ENCODE data around the gene LIPC. TPM values are rescaled to one million over a fixed set of nuclear protein-coding genes. Genes with fewer than 3 reads are reported as not detected.

LIPC gene
- total RNA-seq, 4 donors from 2014 or later, result 0.47 TPM; not detected in 3

DNA sequence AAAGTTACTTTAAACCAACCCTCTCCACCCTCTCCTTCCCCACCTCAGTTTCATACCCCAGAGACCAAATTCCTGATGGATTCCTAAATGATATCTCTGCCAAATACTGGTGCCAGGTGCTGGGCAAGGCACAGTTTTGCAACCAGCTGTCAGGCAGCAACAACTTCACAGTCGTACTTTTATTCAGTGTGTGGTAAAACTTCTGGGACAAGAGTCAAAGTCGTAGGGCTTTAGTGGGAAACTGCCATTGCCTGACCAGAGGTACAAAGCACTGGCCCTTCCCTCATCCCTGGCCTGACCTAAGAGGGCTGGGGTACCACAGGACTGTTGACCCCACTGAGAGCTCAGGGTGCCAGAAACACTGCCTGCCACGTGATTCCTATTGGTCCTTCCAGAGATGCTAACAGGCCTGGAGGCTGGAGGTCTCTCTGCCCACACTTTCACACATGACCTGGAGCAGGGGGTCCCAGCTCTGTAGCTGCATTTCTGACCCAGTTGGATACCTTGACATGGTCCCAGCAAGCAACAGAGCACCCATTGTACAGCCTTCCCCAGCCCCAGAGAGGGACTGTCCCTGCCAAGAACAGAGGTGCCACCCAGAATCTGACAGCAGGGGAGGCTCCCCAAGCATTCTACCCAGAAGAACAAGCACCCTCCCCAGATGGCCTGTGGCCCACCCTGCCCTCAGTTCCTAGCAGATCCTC, 59.9 kb downstream of the LIPC start:
- ATAC-seq, result peak in 1 of 2 donors; percentile 53
- peak overlapping the region in 2 of 4 donors; percentile 29 to 37 for H3K27ac ChIP-seq
- intact Hi-C loops (cut with DNase I; ENCODE audit: low total_unique reads), result loop anchor here (5.0 kb wide), 1 partner anchor 56 kb away; no protein-coding TSS in a partner anchor

DNA sequence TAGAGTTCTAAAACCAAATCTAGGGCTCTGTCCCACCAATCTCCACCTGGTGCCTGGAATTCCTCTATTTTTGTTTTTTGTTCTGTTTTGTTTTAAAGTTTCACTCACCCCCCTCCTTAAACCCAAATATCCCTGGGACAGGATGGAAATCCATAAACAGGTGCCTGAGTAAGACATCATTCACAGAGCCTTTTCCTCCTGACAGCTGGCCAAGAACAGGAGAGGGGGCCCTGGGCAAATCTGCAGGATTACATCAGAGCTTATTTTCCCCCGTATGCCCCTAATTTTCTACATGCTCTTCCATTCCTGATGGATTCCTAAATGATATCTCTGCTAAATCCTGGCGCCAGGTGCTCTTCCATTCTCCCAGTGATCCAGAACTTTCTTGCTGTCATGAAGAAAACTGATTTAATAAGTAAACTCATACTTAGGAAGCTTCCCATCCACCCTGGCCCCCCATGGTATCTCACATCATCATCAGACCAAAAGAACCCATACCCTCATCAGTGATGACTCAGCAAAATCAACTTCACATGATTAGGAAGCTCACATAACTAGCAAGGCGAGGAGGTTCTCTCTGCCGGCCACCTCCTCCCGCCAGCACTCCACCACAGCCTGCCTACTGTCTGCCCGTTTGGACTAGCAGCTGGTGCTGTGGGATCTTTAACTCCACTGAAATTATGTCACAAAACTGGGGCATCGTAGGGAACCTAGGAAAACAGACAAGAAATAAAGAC, 61.0 kb downstream of the LIPC start:
- no peak overlapping the region for H3K27ac ChIP-seq
- DNase-seq (no peak), ATAC-seq (no peak)
- TF ChIP-seq, protein P1, sequence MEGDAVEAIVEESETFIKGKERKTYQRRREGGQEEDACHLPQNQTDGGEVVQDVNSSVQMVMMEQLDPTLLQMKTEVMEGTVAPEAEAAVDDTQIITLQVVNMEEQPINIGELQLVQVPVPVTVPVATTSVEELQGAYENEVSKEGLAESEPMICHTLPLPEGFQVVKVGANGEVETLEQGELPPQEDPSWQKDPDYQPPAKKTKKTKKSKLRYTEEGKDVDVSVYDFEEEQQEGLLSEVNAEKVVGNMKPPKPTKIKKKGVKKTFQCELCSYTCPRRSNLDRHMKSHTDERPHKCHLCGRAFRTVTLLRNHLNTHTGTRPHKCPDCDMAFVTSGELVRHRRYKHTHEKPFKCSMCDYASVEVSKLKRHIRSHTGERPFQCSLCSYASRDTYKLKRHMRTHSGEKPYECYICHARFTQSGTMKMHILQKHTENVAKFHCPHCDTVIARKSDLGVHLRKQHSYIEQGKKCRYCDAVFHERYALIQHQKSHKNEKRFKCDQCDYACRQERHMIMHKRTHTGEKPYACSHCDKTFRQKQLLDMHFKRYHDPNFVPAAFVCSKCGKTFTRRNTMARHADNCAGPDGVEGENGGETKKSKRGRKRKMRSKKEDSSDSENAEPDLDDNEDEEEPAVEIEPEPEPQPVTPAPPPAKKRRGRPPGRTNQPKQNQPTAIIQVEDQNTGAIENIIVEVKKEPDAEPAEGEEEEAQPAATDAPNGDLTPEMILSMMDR (IDR thresholded peaks at IDR 0.05 in 4 of 5, conservative IDR thresholded peaks at IDR 0.05 in 1 of 5), result no peak
- TF ChIP-seq POLR2A (IDR thresholded peaks at IDR 0.05), result no peak
- H3K36me3 ChIP-seq, result no peaks in the 10 kb centered on the region
- in situ Hi-C loops (cut with MboI; ENCODE audit: low sequenced_read_pairs in 4 of 4), result no loop called here
- H3K27me3 ChIP-seq, result no peaks in the 10 kb centered on the region
- intact Hi-C loops (cut with DNase I; ENCODE audit: low total_unique reads), result loop anchor here (5.0 kb wide), 1 partner anchor 54 kb away; no protein-coding TSS in a partner anchor
- H3K4me3 ChIP-seq, result no peak overlapping the region
- H3K4me1 ChIP-seq, result peaks cover 12 to 17% of the 10 kb centered on the region in 2 donors
- peaks cover 0 to 6% (median 0%) of the 10 kb centered on the region in 3 donors for H3K9me3 ChIP-seq

More for the DNA sequence above, 59.9 kb downstream of the LIPC start:
- H3K9me3 ChIP-seq, result peaks cover 0 to 6% (median 0%) of the 10 kb centered on the region in 3 donors
- no peaks in the 10 kb centered on the region for H3K27me3 ChIP-seq
- in situ Hi-C loops (cut with MboI; ENCODE audit: low sequenced_read_pairs in 4 of 4), result no loop called here
- no peak overlapping the region for H3K4me3 ChIP-seq
- TF ChIP-seq, protein P1 (IDR thresholded peaks at IDR 0.05 in 4 of 5, conservative IDR thresholded peaks at IDR 0.05 in 1 of 5), result no peak
- H3K36me3 ChIP-seq, result no peaks in the 10 kb centered on the region
- DNase-seq, result no peak
- H3K4me1 ChIP-seq, result peaks cover 12 to 17% of the 10 kb centered on the region in 2 donors

DNA sequence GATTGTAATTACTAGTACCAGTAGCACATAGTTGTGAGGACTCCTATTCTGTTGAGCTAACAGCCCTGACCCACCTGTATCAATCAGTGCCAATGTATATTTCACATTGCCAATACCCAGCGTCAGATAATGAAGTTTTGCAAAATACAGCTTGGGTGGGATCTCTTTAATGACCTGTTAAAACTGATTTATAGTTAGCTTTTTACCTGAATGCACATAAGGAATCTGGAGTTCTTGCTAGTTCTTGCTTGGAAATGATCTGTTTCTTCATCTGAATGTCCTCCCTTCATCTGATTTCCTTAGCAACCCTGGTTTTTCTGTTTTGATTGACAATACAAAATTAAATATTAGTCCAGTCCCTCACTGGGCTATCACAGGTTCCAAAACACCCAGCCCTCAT, 62.8 kb downstream of the LIPC start:
- no peak overlapping the region for H3K4me3 ChIP-seq
- TF ChIP-seq POLR2A (IDR thresholded peaks at IDR 0.05), result no peak
- TF ChIP-seq, protein P1 (IDR thresholded peaks at IDR 0.05 in 4 of 5, conservative IDR thresholded peaks at IDR 0.05 in 1 of 5), result no peak
- H3K4me1 ChIP-seq, result peaks cover 12 to 17% of the 10 kb centered on the region in 2 donors
- H3K27ac ChIP-seq, result no peak overlapping the region
- H3K36me3 ChIP-seq, result no peaks in the 10 kb centered on the region
- H3K27me3 ChIP-seq, result no peaks in the 10 kb centered on the region
- ATAC-seq, result no peak
- intact Hi-C loops (cut with DNase I; ENCODE audit: low total_unique reads), result loop anchor here (2.0 to 5.0 kb wide), 2 partner anchors 18 to 53 kb away; no protein-coding TSS in a partner anchor
- DNase-seq, result no peak
- H3K9me3 ChIP-seq, result peaks cover 0 to under 1% (median 0%) of the 10 kb centered on the region in 3 donors
- in situ Hi-C loops (cut with MboI; ENCODE audit: low sequenced_read_pairs in 4 of 4), result no loop called here

DNA sequence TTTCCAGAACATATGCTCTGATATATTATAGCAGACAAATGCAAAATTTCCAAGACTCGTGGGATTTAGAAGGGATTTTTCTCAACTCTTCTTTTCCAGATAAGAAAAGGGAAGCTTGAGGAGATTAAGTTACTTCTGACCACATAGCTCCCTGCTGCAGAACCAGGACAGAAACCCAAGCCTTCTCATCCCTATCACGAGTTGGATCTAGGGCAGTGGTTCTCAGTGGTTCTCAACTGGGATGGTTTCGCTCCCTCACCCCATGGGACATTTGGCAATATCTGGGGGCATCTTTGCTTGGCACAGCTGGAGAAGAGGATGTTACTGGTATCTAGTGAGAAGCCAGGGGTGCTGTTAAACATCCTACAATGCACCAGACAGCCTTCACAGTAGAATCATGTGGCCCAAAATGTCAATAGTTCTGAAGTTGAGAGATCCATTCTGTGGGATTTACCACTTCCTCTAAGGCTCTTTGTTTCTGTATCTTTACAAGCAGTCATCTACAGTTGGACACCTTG, 64.2 kb downstream of the LIPC start:
- ATAC-seq (no peak), DNase-seq (no peak)
- TF ChIP-seq, protein P1 (IDR thresholded peaks at IDR 0.05 in 4 of 5, conservative IDR thresholded peaks at IDR 0.05 in 1 of 5), result no peak
- no peak for TF ChIP-seq POLR2A (IDR thresholded peaks at IDR 0.05)
- Histone ChIP-seq H3K9me3 (no peaks in the 10 kb centered on the region), H3K4me3 (no peak overlapping the region), H3K27ac (no peak overlapping the region), H3K4me1 (peaks cover 12 to 16% of the 10 kb centered on the region in 2 donors), H3K36me3 (no peaks in the 10 kb centered on the region), H3K27me3 (no peaks in the 10 kb centered on the region)
- intact Hi-C loops (cut with DNase I; ENCODE audit: low total_unique reads) (loop anchor here (2.0 kb wide), 1 partner anchor 17 kb away; no protein-coding TSS in a partner anchor), in situ Hi-C loops (cut with MboI; ENCODE audit: low sequenced_read_pairs in 4 of 4) (no loop called here)
